K562 treated with DMSO at 1 percent for 12 hours (cell line): ENCODE results near the gene TUBGCP3. TPM values are rescaled to one million over a fixed set of nuclear protein-coding genes. Genes with fewer than 3 reads are reported as not detected.

Source experiments
- total RNA-seq: library from RNA; unstranded; fragments of 300-600 nt; gene quantifications from 2 replicates; pipeline ENCODE4 v1.2.3, GENCODE V29; 2022; ENCODE audit not compliant: insufficient read depth

TUBGCP3 gene, protein sequence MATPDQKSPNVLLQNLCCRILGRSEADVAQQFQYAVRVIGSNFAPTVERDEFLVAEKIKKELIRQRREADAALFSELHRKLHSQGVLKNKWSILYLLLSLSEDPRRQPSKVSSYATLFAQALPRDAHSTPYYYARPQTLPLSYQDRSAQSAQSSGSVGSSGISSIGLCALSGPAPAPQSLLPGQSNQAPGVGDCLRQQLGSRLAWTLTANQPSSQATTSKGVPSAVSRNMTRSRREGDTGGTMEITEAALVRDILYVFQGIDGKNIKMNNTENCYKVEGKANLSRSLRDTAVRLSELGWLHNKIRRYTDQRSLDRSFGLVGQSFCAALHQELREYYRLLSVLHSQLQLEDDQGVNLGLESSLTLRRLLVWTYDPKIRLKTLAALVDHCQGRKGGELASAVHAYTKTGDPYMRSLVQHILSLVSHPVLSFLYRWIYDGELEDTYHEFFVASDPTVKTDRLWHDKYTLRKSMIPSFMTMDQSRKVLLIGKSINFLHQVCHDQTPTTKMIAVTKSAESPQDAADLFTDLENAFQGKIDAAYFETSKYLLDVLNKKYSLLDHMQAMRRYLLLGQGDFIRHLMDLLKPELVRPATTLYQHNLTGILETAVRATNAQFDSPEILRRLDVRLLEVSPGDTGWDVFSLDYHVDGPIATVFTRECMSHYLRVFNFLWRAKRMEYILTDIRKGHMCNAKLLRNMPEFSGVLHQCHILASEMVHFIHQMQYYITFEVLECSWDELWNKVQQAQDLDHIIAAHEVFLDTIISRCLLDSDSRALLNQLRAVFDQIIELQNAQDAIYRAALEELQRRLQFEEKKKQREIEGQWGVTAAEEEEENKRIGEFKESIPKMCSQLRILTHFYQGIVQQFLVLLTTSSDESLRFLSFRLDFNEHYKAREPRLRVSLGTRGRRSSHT
- 14.3 and 20.6 TPM in 2 replicates for total RNA-seq

DNA sequence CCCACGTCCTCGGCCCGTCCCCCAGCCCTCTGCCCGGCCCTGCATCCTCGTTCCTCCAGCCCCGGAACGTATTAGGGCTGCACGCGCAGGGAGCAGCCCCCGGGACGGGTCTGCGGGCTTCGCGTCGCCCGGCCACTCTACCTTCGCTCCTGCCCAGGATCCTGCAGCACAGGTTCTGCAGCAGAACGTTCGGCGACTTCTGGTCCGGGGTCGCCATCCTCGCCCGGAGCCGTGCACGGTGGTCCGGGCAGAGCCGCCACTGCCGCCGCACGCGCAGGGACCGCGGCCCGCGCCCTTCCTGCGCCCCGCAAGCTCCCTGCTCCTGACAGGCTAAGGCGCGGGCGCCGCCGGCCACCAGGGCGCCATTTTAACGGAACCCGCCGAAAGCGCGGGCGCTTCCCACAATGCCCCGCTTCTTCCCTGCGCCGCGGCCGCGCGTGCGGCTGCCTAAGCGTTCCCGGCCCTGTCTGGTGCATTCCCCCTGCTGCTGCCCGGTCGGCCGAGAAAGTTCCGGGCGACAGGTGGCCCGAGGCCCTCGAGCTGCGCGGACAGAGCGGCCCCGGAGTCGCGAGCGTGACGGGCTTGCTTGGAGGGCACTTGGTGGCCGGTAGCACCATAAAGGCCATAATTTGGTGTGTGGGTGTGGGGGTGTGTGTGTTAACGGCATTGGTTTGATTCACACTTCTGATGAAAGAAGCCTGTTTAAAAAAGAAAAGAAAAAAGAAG lies at the start of gene TUBGCP3:
Gene TUBGCP3 (minus strand): TSS at position 390 of the 726 bp plus-strand sequence. CDS start 173 bp downstream, at position 217.

Other genes starting within 250 kb of the TUBGCP3 start
- not detected in 2 replicates for gene SPACA7, start 211.8 kb downstream of the TUBGCP3 start, total RNA-seq
- gene ATP11A, start 101.9 kb upstream of the TUBGCP3 start, total RNA-seq = 3.4 and 20.7 TPM in 2 replicates